HG02943 (cell line): ENCODE results near the gene VPS72.
A peak's percentile ranks its signal among the peaks of the same experiment; 100 is the strongest.
"Not testable (repeated sequence)": the region's sequence is repeated elsewhere in the genome, so short reads cannot be mapped to it uniquely, and the experiment has no call there.

Experiments
- ATAC-seq: cut with Tn5 transposase; IDR thresholded peaks from one replicate; pipeline ENCODE4 v1.9.1; 2021; ENCODE audit warnings: mild to moderate bottlenecking, low read depth, moderate library complexity; ENCODE audit not compliant: unreplicated experiment

VPS72 gene

GRCh38 chr1:151188667-151189066 lies 1.3 kb downstream of the VPS72 start:
- ATAC-seq, result not testable (repeated sequence)

GRCh38 chr1:151187205-151187604 lies 2.8 kb downstream of the VPS72 start:
- ATAC-seq, result no peak

DNA sequence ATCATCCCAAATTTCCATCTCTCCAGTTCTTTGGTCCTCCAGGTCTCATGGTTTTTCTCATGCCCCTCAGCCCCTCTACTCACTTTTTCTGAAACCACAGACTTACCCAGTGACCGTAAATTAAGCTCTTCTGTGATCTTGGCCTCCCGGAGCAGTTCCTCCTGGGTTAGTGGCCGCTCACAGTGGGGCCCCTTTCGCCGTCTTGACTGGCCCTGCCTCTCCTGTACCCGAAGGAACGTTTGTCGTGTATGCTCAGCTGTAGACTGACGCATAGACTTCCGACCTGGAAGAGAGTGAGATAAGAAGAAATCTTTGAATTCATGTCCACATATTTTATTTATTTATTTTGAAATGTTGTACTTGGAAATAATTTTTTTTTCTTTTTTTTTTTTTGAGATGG lies 5.8 kb downstream of the VPS72 start:
- no peak for ATAC-seq

DNA sequence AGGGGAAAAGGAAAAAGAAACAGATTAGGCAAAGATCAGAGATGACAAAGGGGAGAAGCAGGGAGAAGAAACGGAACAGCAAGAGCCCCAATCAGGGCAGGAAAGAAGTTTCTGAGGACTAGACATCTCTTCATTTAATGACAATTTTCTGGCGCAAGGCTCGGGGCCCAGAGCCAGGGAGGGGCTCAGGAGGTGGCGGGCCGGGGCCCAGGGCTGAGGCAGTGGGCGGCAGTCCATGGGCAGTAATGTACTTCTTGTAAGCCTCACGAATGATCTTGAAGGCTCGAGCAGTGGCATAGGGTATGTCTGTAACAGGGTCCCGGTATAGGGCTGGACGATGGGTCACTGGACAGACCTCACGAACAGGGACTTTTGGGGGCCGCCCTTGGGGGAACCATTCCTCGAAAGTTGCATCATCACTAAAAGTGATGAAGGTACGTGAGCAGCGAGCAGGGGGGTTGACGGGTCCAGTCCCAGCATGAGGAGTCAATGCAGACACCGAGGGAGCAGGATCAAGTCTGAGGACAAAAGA lies 13.4 kb downstream of the VPS72 start:
- ATAC-seq, result no peak

DNA sequence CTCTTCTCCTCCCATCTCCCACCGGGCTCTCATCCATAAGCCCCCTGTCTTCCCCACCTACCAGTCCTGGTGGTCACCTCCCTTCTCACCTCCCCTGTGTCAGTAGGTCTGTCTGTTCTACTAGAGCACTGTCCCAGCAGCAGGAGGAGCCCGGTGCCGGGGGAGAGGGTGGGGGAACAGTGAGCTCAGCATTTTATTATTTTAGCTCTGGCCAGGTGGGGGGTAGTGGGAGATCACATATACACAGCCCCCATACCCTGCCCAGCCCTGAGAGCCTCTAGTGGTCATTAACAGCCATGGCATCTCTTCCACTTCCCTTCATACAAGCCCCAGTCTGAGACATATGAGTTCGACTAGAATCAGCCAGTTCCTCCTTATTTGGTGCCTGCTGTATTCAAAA lies 14.1 kb downstream of the VPS72 start, which contains the start of gene TMOD4:
TMOD4 (minus strand) TSS at position 119 of the 400 bp plus-strand sequence. CDS start 1,106 bp downstream, outside the sequence.
- ATAC-seq, result no peak

DNA sequence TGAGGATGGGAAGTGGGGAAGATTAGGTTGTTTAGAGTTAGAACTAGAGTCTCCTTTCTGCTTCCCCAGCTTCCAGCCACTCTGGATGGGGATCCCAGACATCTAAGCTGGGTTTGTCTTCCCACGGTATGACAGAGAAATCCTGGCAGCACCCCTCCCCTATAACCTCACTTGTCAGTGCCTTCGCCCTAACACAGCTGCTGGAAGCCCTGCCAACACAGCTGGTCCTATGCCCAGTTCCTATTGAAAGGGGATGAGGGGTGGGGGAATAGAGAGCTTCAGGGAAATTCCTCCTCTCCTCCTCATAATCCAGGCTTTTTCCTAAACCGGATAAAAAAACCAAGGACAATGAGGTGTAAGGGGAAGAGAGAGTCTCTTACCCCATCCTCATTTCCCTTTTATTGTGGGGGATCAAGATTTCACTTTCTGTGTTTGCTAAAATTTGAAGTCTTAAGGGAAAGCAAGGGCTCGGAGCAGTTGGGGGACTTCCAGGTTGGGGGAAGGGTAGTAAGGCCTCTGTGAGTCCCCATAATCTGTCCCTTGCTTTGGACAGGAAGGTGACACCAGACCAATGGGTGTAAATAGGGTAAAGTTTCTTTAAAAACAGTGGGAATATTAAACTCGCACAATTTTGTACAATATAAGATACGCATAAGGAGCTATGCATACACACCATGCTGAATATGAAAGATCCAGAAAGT lies 14.8 kb downstream of the VPS72 start:
- no peak for ATAC-seq

- no peak for ATAC-seq
Observed at GRCh38 chr1:151171190-151171589, 18.8 kb downstream of the VPS72 start.

- no peak for ATAC-seq
Observed at GRCh38 chr1:151167116-151167515, 22.9 kb downstream of the VPS72 start.

- ATAC-seq, result peak; percentile 12
Observed at GRCh38 chr1:151166505-151166956, 23.5 kb downstream of the VPS72 start.

- ATAC-seq, result peak; percentile 60
Observed at GRCh38 chr1:151165738-151166504, 24.1 kb downstream of the VPS72 start, which contains the start of the genes LYSMD1 and SCNM1. Gene LYSMD1, minus strand, starts transcription at chr1:151165902. Its CDS starts 644 bp downstream, at chr1:151165258. Gene SCNM1, plus strand, starts transcription at chr1:151166144. Its CDS starts 9 bp downstream, at chr1:151166153.

DNA sequence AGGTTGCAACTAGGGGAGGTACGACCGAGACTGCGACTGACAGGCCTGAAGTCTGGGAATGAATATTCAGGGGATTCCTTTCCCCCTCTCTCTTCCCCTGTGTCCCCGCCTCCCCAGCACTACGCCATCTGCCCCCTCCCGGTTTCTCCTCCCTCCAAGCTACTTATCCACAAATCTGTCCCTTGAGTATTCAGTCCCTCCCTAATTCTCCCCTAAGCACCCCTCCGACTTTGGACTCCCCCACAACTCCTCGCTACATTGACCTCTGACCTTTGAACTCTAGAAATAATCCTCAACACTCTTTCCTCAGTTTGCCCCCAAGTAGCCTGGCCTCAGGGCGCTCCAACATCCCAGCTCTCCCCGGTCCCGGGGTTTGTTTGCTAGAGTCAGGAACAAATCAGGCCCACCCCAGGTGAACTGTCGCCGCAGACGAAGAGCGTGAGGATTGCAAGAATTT lies 24.7 kb downstream of the VPS72 start:
- no peak for ATAC-seq

DNA sequence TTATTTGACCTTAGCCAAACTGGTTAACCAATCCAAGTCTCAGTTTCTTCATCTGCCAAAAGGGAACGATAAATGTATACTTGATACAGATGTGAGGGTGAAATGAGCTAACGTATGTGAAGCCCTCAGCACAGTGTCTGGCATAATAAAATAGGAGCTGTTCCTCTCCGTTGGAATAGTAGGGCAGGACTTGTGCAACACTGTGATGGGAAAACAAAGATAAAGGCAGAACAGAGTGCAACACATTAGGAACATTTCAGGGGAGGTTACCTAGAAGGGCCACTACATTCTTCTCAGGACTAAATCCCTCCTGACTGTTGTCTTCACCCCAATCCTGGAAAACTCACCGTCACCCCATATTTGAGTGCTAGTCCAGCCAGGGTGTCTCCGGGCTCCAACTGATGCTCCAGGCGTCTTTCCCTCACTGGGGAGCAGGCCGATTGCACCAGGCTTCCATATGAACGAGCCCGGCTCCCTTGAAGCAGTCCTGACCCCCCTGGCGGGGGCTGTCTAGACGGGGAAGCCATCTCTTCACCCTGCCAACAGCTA lies 25.2 kb downstream of the VPS72 start:
- no peak for ATAC-seq

DNA sequence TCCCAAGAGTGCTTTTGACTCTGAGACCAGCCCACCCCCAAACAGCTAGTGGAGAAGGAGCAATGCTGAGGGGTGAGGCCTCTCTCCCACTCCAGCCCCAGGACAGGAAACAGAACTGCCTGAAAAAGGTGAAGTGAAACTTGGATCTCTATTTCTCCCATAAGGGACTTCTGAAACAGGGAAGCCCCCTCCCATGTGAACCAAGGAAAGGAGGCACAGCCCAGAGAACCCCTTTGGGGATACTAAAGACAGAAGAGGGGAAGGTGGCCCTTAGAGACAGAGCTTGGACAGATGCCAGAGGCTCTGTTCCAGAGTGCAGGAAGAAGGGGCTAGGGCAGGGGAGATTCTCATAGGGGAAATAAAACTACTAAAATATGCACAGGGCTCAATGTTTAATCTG lies 30.6 kb downstream of the VPS72 start:
- ATAC-seq, result no peak

- no peak for ATAC-seq
Observed at GRCh38 chr1:151158751-151159251, 31.2 kb downstream of the VPS72 start.

- ATAC-seq, result no peak
Observed at GRCh38 chr1:151158326-151158725, 31.7 kb downstream of the VPS72 start.

GRCh38 chr1:151157067-151157531 lies 32.9 kb downstream of the VPS72 start:
- no peak for ATAC-seq

DNA sequence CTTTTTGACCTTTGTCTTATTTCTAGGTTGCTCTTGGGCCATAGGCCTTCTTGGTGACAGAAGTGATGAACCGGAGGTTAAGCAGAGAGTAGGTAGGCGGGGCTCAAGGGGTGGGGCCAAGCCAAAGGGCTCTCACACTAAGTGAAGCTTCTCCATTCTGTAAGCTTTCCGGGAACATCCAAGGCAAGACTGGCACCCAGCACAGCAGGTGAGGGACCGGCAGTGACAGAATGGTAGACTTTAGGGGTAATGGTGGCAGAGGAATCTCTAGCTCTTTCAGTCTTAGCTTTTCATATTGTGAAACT lies 33.5 kb downstream of the VPS72 start, which contains the start of gene TNFAIP8L2:
TNFAIP8L2 (plus strand) TSS at position 135 of the 305 bp plus-strand sequence. CDS start 2,049 bp downstream, outside the sequence.
- ATAC-seq, result no peak

DNA sequence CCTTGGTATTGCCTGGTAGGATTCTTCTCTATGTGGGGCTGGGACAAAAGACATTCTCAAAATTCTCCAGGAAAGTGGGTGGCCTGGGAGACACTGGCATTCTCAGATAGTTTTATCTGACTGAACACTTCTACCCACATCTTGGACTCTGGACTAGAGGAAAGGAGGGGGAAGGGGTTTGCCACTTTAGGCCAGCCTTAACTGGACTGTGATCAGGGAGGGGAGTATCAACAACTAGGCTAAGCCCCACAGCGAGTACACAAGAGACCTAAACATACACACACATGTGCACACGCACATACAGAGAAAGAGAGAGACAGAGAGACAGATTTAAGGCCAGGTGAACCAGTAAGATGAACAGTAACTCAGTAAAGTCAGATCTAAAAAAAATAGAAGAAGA lies 42.3 kb downstream of the VPS72 start:
- no peak for ATAC-seq

DNA sequence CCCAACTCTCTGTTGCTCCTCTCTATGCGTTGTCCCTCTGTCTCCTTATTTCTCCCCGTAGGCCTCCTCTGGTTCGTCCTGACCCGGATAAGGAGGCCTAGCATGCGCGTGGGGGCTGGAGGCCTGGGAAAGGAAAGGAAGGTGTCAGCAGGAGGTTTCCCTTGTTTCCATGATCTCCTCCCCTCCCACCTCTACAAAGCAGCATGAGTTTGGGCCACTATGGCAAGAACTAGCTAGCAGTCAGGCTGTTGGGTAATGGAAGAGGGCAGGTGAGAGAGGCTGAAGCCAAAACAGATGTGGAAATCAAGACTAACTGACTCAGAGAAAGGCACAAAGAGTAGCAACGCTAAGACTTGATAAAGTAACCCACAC lies 42.9 kb downstream of the VPS72 start:
- ATAC-seq, result no peak

DNA sequence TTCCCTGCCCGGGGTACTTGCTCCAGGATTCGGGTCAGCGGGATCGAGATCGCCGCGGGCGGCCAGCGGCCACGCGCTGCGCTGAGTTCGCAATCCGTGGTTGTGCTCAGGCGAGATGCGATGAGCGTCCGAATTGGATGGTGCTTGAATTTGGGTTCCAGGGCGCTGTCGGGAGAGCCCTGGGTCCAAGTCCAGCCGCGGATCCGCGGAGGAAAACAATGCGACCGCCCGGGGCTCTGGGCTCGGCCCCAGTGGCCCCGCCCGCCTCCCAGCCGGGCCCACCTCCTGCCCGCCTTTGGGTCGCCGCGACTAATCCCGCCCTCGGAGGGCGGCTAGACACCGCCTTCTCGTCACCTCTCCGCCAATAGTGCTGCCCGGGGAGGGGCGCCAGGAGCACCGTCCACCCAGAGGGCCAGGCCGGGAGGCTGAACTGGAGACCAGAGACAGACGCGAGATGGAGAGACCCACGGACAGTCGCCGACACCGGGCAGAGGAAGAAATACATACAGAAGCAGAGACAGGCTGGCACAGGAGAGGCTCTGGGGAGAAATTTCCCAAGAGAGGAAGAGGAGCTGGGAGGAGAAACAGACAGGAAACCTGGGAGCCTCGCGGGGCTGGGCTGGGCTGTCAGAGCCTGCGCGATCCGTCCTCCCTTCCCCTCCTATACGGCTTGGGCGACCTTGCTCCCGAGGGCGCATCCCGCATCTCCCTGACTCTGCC lies 43.4 kb downstream of the VPS72 start, which contains the start of gene SEMA6C:
SEMA6C (minus strand) TSS at position 220 of the 720 bp plus-strand sequence. CDS start 4,010 bp downstream, outside the sequence.
- ATAC-seq, result peak; percentile 97
